H9 (cell line): ENCODE measurements around the gene SECISBP2. TPM values are rescaled to one million over a fixed set of nuclear protein-coding genes. Genes with fewer than 3 reads are reported as not detected.

Source experiments
- DNase-seq: peaks from one replicate; pipeline ENCODE4 v3.0.0-alpha.2; 2017
- H2AFZ ChIP-seq: one replicate; pipeline ENCODE4 v1.6.1; 2013; ENCODE audit warnings: mild to moderate bottlenecking, low read length, control low read depth, moderate library complexity
- H2AK5ac ChIP-seq: 2 replicates; pipeline ENCODE4 v1.6.1; 2013; ENCODE audit warnings: low read length, control low read depth, mixed read lengths; ENCODE audit not compliant: insufficient read length
- H2BK120ac ChIP-seq: one replicate; pipeline ENCODE4 v1.6.1; 2013; ENCODE audit warnings: low read depth, mild to moderate bottlenecking, low read length, control low read depth, inconsistent platforms; ENCODE audit not compliant: poor library complexity, severe bottlenecking
- H2BK12ac ChIP-seq: 2 replicates; pipeline ENCODE4 v1.6.1; 2013; ENCODE audit warnings: low read length, control low read depth, mixed read lengths, low read depth; ENCODE audit not compliant: insufficient read length
- H2BK15ac ChIP-seq: 2 replicates; pipeline ENCODE4 v1.6.1; 2013; ENCODE audit warnings: low read depth, low read length, control low read depth
- H2BK20ac ChIP-seq: one replicate; pipeline ENCODE4 v1.6.1; 2013; ENCODE audit warnings: low read depth, mild to moderate bottlenecking, low read length, control low read depth, inconsistent platforms; ENCODE audit not compliant: poor library complexity, severe bottlenecking
- H2BK5ac ChIP-seq: 2 replicates; pipeline ENCODE4 v1.6.1; 2013; ENCODE audit warnings: low read length, control low read depth, mixed read lengths; ENCODE audit not compliant: insufficient read length
- H3K14ac ChIP-seq: 2 replicates; pipeline ENCODE4 v1.6.1; 2013; ENCODE audit warnings: low read length, control low read depth; ENCODE audit not compliant: insufficient read depth
- H3K18ac ChIP-seq: 2 replicates; pipeline ENCODE4 v1.6.1; 2013; ENCODE audit warnings: low read depth, mild to moderate bottlenecking, mixed read lengths, low read length, control low read depth; ENCODE audit not compliant: insufficient read length
- H3K23ac ChIP-seq: 2 replicates; pipeline ENCODE4 v1.6.1; 2013; ENCODE audit warnings: low read length, control low read depth, mixed read lengths, low read depth; ENCODE audit not compliant: insufficient read length
- H3K23me2 ChIP-seq: 2 replicates; pipeline ENCODE4 v1.6.1; 2013; ENCODE audit warnings: low read depth, mild to moderate bottlenecking, mixed read lengths, low read length, control low read depth; ENCODE audit not compliant: insufficient read length, poor library complexity, severe bottlenecking
- H3K27ac ChIP-seq: 2 replicates; pipeline ENCODE4 v1.5.1; 2013; ENCODE audit warnings: low read length, control low read depth, mixed read lengths, low read depth; ENCODE audit not compliant: insufficient read length
- H3K27me3 ChIP-seq: 2 replicates; pipeline ENCODE4 v1.6.1; 2013; ENCODE audit warnings: low read length, control low read depth, inconsistent platforms; ENCODE audit not compliant: insufficient read depth
- H3K4ac ChIP-seq: 2 replicates; pipeline ENCODE4 v1.6.1; 2013; ENCODE audit warnings: low read depth, mild to moderate bottlenecking, control low read depth, inconsistent platforms, low read length, moderate library complexity
- H3K4me1 ChIP-seq: 2 replicates; pipeline ENCODE4 v1.6.1; 2013; ENCODE audit warnings: low read length, control low read depth, inconsistent platforms; ENCODE audit not compliant: insufficient read depth
- H3K4me2 ChIP-seq: 2 replicates; pipeline ENCODE4 v1.6.1; 2013; ENCODE audit warnings: low read length, control low read depth, mixed read lengths; ENCODE audit not compliant: insufficient read length, insufficient read depth
- H3K56ac ChIP-seq: 2 replicates; pipeline ENCODE4 v1.6.1; 2013; ENCODE audit warnings: low read depth, mild to moderate bottlenecking, mixed read lengths, low read length, control low read depth; ENCODE audit not compliant: insufficient read length
- H3K79me1 ChIP-seq: 2 replicates; pipeline ENCODE4 v1.6.1; 2013; ENCODE audit warnings: low read depth, mild to moderate bottlenecking, moderate library complexity, low read length, control low read depth, inconsistent platforms; ENCODE audit not compliant: insufficient read depth, poor library complexity, severe bottlenecking
- H3K79me2 ChIP-seq: 2 replicates; pipeline ENCODE4 v1.6.1; 2013; ENCODE audit warnings: low read length, control low read depth, inconsistent platforms; ENCODE audit not compliant: insufficient read depth
- H3K9ac ChIP-seq: 2 replicates; pipeline ENCODE4 v1.6.1; 2013; ENCODE audit warnings: low read length, control low read depth, mixed read lengths; ENCODE audit not compliant: insufficient read length; ENCODE audit errors: extremely low read depth
- H3K9me3 ChIP-seq: one replicate; pipeline ENCODE4 v1.6.1; 2013; ENCODE audit warnings: low read depth, low read length, inconsistent platforms; ENCODE audit not compliant: control insufficient read depth
- H3T11ph ChIP-seq: one replicate; pipeline ENCODE4 v1.6.1; 2013; ENCODE audit warnings: mild to moderate bottlenecking, low read length, control low read depth, inconsistent platforms
- H4K20me1 ChIP-seq: one replicate; pipeline ENCODE4 v1.6.1; 2013; ENCODE audit not compliant: control insufficient read depth, insufficient read length, insufficient read depth
- H4K5ac ChIP-seq: 2 replicates; pipeline ENCODE4 v1.6.1; 2013; ENCODE audit warnings: low read depth, mild to moderate bottlenecking, mixed read lengths, low read length, control low read depth; ENCODE audit not compliant: insufficient read length
- H4K8ac ChIP-seq: replicated peaks from 2 replicates; pipeline ENCODE4 v1.6.1; 2013; ENCODE audit warnings: low read length, control low read depth, mixed read lengths, low read depth; ENCODE audit not compliant: insufficient read length
- H4K91ac ChIP-seq: 2 replicates; pipeline ENCODE4 v1.6.1; 2013; ENCODE audit warnings: low read depth, mild to moderate bottlenecking, moderate library complexity, mixed read lengths, low read length, control low read depth; ENCODE audit not compliant: insufficient read length
- H3K27ac Mint-ChIP-seq, 3 experiments: 2 replicates in 2 of 3; 3 replicates in 1 of 3; pipeline ENCODE4 v1.8.0; 2020 to 2021; ENCODE audit warnings: mixed read lengths in 3 of 3, mild to moderate bottlenecking in 1 of 3, moderate library complexity in 1 of 3
- H3K27me3 Mint-ChIP-seq: 2 replicates; pipeline ENCODE4 v1.8.0; 2021; ENCODE audit warnings: low read depth, mild to moderate bottlenecking, moderate library complexity, mixed read lengths
- H3K36me3 Mint-ChIP-seq, 3 experiments: 2 replicates in 2 of 3; 3 replicates in 1 of 3; pipeline ENCODE4 v1.8.0; 2020 to 2021; ENCODE audit warnings: low read depth in 3 of 3, mixed read lengths in 3 of 3; ENCODE audit not compliant: insufficient read depth in 1 of 3
- H3K4me1 Mint-ChIP-seq, 2 experiments: 2 replicates each; pipeline ENCODE4 v1.8.0; 2020; ENCODE audit warnings: mixed read lengths in 2 of 2
- H3K4me3 Mint-ChIP-seq, 2 experiments: 2 replicates in 1 of 2; 3 replicates in 1 of 2; pipeline ENCODE4 v1.8.0; 2020 to 2021; ENCODE audit warnings: mild to moderate bottlenecking in 2 of 2, mixed read lengths in 2 of 2, moderate library complexity in 1 of 2
- H3K9me3 Mint-ChIP-seq, 2 experiments: 2 replicates in 1 of 2; 3 replicates in 1 of 2; pipeline ENCODE4 v1.8.0; 2020; ENCODE audit warnings: mild to moderate bottlenecking in 2 of 2, mixed read lengths in 2 of 2, moderate library complexity in 1 of 2
- WGBS: extraction: QIAGEN DNeasy Blood & Tissue Kit; methylation state at CpG from one replicate; pipeline ENCODE4 v1.1.7; 2013; ENCODE audit warnings: missing lambda C conversion rate, low lambda C conversion rate, mixed read lengths; ENCODE audit not compliant: insufficient read length; ENCODE audit errors: extremely low coverage; 5-methylcytosine and 5-hydroxymethylcytosine counted together
- total RNA-seq: library from RNA; stranded (reverse); gene quantifications from 2 replicates; pipeline ENCODE4 v1.2.1, GENCODE V29; 2021
- TF ChIP-seq, protein P1 (sequence below): fragments of 200-600 bp; sonication (generic); conservative IDR thresholded peaks from 3 replicates; pipeline ENCODE4 v1.8.0; 2021; ENCODE audit warnings: antibody characterized with exemption, mild to moderate bottlenecking

SECISBP2 gene
- total RNA-seq, 1 experiment from 2014 or later: 62.7 TPM

DNA sequence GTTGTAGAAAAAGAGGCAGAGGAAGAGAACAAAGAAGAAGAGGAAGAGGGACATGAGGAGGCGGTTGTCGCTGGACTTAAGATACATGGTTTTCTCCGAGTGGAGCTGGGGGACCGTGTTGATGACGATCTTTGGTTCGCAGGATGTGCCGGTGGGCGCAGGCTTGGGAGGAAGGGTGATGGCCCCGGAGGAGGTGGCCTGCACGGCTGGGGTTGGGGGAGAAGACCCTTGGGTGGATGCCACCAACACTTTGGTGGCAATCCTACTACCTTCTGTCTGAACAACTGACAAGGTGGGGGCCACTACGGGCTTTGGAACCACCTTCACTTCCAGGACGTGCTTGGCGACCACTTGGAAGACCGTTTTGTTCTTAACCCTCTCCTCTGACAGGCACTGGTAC, 60.7 kb downstream of the SECISBP2 start:
- peak overlapping the region in 1 of 3 experiments; percentile 32; a peak in 1 of 7 replicates for H3K27ac Mint-ChIP-seq
- Histone ChIP-seq H3K4ac (no peak overlapping the region), H3T11ph (no peak overlapping the region), H3K56ac (no peak overlapping the region), H3K14ac (no peak overlapping the region), H3K27ac (no peak overlapping the region), H4K20me1 (no peaks in the 10 kb centered on the region), H3K23me2 (no peaks in the 10 kb centered on the region), H2BK15ac (no peak overlapping the region), H2AK5ac (no peak overlapping the region), H3K79me2 (no peaks in the 10 kb centered on the region), H2BK120ac (no peak overlapping the region), H3K4me1 (no peaks in the 10 kb centered on the region), H2BK20ac (no peak overlapping the region), H3K18ac (no peak overlapping the region), H3K23ac (no peak overlapping the region), H3K9ac (no peak overlapping the region), H3K9me3 (no peaks in the 10 kb centered on the region), H2AFZ (no peak overlapping the region), H2BK12ac (no peak overlapping the region), H4K8ac (no peak overlapping the region), H3K4me2 (no peak overlapping the region), H4K91ac (no peak overlapping the region), H4K5ac (no peak overlapping the region), H2BK5ac (no peak overlapping the region), H3K27me3 (no peaks in the 10 kb centered on the region), H3K79me1 (no peaks in the 10 kb centered on the region)
- H3K36me3 Mint-ChIP-seq: peaks cover 12 to 64% (median 61%) of the 10 kb centered on the region in 3 experiments; a peak in 6 of 7 replicates
- H3K9me3 Mint-ChIP-seq: no peaks in the 10 kb centered on the region
- H3K4me3 Mint-ChIP-seq: no peak overlapping the region
- no peak for DNase-seq
- no CpG with 5 or more reads among the region's 14 CpGs for WGBS
- TF ChIP-seq, protein P1, sequence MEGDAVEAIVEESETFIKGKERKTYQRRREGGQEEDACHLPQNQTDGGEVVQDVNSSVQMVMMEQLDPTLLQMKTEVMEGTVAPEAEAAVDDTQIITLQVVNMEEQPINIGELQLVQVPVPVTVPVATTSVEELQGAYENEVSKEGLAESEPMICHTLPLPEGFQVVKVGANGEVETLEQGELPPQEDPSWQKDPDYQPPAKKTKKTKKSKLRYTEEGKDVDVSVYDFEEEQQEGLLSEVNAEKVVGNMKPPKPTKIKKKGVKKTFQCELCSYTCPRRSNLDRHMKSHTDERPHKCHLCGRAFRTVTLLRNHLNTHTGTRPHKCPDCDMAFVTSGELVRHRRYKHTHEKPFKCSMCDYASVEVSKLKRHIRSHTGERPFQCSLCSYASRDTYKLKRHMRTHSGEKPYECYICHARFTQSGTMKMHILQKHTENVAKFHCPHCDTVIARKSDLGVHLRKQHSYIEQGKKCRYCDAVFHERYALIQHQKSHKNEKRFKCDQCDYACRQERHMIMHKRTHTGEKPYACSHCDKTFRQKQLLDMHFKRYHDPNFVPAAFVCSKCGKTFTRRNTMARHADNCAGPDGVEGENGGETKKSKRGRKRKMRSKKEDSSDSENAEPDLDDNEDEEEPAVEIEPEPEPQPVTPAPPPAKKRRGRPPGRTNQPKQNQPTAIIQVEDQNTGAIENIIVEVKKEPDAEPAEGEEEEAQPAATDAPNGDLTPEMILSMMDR: no peak
- H3K27me3 Mint-ChIP-seq: no peaks in the 10 kb centered on the region
- peaks cover 5% of the 10 kb centered on the region in 2 experiments; a peak in 2 of 4 replicates for H3K4me1 Mint-ChIP-seq
